Cerebellar nuclear complex (tissue), 1 donor: ENCODE measurements around the gene PPM1A.
"Not testable (repeated sequence)": the region's sequence is repeated elsewhere in the genome, so short reads cannot be mapped to it uniquely, and the experiment has no call there.

ENCODE experiments used
- DNase-seq, 2 experiments: peaks; one replicate each; lab custom pipeline; 2025; lab: John Stamatoyannopoulos, UW

PPM1A gene

DNA sequence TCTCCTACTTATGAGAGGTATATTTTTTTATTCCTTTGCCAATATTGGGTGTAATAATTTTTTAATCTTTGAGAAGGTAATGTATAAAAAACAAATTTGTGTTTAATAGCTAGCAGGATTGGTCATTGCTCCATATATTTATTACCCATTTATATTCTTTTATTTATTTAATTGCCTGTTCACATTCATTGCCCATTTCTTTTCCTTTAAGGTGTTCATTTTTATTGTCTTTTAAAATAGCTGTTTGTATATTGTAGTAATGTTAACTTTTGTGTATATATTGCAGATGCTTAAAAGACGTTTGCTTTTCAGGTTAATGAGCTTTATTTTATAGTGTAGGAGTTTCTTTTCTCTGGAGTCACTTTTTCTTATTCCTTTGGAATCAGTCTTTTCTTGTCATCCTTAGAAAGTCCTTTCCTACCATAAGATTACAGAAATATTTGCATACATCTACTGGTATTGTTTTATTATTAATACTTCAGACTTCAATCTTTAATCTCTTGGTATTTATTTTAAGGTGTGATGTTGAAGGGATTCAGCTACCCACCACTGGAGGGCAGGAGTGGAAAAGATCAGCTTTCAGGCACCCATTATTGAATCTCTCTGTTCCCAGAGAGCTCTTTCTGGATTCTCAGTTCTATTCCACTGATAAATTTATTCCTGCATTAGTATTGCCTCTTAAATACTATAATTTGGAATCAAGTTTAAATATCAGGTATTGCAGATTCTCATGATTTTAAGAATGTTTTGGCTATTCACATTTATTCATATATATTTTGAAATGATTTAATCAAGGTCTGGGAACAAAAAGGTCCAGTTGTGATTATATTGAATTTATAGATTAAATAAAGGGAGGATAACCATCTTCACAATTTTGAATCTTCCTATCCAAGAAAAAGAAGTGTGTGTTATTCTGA is 17.3 kb downstream of the PPM1A start:
- no peak for DNase-seq

DNA sequence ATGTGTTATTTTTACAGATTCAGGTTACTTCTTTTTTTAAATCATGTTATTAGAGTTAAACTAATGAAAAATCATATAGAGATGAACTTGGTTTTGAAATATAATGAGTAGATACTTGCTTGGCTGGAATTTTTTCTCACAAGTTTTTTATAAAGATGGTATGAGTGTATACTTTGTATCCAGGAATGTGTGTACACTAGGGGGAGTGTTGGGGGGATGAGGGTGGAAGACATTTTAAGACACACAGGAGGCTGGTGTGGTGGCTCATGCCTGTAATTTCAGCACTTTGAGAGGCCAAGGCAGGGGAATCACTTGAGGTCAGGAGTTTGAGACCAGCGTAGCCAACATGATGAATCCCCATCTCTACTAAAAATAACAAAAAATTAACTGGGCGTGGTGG is 23.2 kb downstream of the PPM1A start:
- no peak for DNase-seq

GRCh38 chr14:60273956-60274355 is 24.9 kb downstream of the PPM1A start:
- no peak for DNase-seq

- no peak for DNase-seq
Measured at GRCh38 chr14:60274448-60274847, 25.4 kb downstream of the PPM1A start.

- DNase-seq, result no peak
Measured at GRCh38 chr14:60275932-60276331, 26.9 kb downstream of the PPM1A start.

DNA sequence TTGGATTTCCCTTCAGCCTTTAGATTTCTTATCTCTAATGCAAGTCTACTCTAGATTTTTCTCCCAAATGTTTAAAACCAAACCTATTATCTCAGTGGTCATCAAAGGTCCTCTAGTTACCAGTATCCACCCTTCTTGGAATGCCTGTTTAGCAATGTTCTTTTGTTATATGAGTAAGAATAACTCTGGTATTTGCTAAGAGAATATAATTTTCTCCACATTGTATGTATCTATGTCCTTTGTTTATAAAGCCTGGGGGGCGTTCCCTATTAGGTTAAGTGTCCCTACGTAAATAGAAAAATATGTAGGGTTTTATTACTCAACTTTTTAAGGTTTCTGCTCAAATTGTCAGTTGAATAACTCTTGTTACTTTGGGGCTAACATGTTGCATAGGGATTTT is 27.3 kb downstream of the PPM1A start:
- no peak for DNase-seq

DNA sequence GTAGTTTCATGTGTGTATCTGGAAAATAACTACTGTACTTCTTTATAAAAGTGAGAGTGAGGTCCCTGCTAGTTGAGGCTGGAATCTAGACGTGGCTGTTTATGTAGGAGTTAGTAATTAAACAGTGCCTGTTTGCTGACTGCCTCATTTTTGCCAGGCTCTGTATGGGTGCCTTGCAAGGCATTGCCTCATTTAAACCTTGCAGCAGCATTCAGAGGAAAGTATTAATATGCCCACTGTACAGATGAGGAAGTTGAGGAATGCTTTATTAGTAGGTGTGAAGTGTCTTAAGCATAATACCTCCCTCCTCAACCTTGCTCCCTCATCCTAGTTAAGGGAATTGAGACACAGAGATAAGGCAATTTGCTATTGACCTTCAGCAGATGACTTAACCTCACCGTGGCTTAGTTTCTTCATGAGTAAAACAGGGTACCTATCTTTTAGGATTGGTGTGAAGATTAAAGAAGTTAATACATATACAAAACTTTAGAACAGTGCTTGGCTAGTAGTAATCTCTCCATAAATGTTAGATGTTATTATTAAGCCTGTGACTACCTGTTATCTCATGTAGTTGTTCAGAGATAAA is 28.7 kb downstream of the PPM1A start:
- DNase-seq, result no peak

DNA sequence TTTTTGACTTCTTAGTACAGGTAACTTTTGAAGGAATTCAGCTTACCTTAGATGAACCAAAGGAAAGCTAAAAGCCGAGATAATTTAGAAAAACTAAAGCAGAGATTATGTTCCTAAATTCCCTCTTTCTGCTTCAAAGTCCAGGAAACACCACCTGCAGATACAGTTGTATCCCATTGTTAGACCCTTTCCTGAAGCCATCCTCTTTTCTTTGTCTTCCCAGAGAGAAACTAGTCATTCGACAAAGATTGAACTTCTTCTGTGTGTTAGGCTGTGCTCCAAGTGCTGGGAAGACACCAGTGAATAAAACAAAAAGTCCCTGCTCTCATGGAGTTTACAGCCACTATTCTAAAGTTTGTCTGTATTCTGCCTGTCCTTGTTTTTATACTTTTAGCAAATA is 29.3 kb downstream of the PPM1A start:
- no peak for DNase-seq

DNA sequence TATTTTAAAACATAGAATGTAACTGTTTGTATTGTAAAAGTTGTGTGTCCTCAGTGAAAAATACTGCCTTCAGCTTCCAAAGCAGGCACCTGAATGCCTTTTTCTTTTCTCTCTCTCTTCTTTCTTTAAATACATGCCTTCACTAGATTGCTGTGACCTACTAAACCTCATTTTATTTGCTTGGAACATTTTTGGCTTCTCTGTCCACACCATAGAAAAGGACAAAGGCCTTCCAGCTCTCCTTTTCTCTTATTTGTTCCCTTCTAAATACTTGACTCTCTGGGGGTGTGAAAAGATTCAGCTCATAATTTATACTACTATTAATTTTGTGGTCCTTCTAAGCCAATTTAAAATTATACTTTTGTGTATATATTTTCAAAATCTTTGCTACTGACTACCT is 38.4 kb downstream of the PPM1A start:
- DNase-seq, result no peak

DNA sequence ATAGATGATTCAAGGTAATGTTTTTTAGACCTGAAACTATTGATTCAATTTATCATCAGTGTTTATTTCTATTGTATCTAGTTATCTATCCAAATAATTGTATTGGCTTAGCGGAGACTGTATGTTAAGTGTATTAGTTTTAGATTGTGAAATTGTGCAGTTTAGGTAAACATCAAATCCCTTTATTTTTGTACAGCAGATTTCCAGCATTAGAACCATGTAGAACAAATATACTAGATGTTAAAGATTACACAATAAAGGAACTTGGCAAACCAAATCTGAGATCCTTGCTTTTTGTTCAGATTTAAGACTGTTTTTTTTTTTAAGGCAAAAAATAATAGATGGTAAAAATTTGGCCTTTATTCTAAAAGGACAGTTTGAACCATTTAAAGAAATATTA is 39.3 kb downstream of the PPM1A start:
- DNase-seq, result no peak

GRCh38 chr14:60294411-60295069 is 45.5 kb downstream of the PPM1A start:
- no peak for DNase-seq

DNA sequence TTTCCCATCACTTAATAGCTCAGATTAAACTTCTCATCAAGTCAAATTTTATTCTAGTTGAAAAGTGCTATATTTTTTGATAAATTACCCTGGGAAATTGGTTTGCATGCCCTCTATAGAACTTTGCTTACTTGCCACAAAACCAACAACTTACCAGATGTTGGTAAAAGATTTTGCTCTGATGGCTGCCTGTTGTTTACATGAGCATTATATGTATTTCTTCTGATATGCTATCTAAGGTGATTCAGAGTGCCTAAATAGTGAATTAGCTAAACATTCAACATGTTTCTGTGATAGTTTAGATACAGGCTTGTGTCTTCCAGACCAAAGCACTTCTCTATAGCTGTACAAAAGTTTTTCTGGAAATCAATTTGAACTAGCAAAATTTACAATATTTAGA is 51.0 kb downstream of the PPM1A start:
- DNase-seq, result no peak

DNA sequence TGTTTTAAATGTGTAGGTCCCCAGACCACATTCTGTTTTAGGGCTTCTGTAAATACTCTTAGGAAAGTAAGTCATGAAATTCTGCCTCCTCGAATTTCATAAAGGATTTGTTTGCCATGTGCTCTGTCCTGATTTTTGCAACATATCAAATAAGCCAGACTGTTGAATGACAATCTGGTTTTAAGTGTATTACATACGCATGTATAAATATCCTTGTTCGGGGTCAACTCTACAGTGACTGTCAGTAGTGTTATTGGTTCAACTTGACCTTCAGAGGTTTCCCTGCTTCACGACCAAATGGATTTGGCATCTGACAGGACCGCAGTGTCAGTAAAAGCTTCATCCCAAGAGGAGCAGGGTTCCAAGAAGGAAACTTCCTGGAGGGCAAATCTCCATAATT is 52.7 kb downstream of the PPM1A start:
- no peak for DNase-seq

GRCh38 chr14:60302663-60303062 is 53.6 kb downstream of the PPM1A start:
- DNase-seq, result no peak

DNA sequence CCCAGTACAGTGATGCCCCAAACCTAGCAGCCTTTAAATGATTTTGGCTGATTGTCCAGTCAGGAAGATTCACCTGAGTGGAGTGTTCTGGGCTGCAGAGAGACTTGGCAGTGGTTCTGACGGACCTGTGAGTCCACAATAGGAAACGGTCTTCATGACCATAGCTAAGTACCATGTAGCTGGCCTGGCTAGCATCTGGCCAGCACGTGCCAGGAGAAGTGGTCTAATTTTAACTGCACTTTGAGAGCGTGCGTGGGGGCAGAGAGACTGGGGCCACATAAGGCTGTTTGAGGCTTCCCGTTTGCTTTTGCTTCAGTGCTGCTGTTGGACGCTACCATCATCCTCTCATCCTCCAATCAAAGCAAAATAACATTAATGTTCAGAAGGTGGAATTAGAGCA is 54.7 kb downstream of the PPM1A start:
- no peak for DNase-seq

DNA sequence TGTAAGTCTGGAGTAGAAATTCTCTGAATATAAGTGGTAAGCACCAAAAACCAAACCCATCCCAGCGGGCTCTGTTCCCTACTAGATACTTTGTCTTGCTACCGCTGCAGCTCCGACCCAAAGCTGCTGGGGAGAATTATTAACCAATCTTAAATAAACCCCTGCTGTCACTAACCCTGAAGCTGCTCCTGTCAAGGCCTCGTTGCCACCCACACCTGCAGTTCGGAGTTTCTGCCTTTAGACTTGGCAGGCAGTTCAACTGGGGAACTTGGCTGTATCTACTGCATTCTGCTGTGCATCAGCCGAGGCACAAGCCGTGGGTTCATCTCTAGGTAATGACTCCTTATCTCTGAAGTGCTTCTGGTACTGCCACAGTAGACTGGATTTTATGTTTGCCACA is 55.5 kb downstream of the PPM1A start:
- DNase-seq, result no peak

- no peak for DNase-seq
Measured at GRCh38 chr14:60309867-60310552, 61.0 kb downstream of the PPM1A start.

- no peak for DNase-seq
Measured at GRCh38 chr14:60311417-60311816, 62.4 kb downstream of the PPM1A start.

DNA sequence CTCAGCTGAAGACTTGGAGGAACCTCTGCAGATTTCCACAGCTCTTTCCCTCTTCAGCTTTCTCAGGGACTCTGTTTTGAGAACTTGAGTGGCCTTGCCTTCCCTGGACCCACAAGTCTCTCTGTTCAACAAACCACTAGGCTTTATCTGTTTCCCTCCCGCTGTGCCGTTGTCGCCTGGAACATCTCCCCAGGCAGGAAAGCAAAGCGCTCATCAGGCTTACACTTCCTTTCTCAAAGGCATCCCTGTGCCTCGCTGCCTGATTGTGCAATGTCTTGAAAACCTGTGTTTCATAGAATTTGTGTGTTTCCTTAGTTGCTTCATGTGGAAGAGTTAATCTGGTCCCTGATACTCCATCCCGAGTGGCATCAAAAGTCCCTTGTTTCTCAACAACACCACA is 64.1 kb downstream of the PPM1A start:
- no peak for DNase-seq

DNA sequence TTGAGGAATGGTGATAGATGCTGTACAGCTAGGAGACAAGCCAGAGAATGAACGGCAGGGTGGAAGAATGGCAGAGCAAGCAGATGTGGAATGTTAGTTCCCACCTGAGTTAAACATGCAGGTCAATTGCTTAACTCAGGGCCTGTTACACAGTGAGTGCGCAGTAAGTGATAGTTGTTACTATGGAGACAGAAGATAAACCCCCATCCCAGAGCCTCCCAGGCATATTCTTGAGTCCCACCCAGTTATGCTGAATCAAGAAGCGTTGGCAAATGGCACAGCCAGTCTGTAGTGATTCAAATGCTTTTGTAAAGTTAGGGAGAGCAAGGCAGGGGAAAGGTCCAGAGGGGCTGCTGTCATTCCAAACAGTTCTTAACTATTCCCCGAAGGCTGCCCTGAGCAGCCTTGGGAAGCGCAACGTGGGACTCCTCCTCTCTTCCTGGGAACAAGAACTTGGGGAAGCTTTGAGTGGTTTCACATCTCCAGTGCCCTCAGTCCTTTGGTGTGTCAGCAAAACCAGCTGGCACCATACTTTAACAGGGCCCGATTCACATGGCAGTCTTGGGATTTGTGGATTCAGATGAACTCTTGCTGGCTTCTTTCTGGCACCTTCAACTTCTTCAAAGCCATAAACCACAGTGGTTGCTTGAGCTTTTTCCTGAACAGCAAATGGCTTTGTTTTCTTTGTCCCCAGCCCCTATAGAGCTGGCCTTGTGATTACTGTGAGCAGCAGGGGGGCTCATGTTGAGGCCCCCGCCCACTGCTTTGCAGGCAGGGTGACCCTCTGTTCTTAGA is 66.4 kb downstream of the PPM1A start:
- DNase-seq, result no peak

DNA sequence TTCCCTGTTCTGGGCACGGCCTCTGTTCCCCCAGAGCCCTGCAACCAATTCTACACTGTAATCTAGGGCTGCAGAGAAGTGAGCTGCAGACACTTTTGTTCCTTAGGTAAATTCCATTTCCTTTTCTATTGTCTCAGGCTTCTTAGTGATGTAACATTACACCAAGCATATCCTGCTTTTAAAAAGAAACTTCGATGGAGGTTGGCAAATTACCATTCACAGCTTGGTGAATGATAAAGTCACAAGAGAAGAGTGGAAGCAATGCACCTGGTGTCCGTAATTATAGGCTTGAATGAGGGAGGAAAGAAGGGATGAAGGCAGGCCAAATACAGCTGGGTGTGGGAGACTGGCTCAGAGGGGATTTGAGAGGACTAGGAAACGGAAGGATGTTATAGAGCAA is 68.6 kb downstream of the PPM1A start:
- DNase-seq, result no peak

GRCh38 chr14:60320860-60321259 is 71.8 kb downstream of the PPM1A start:
- DNase-seq, result not testable (repeated sequence)
